Measurements from ENCODE around the gene HAUS3.

The HAUS3 gene

DNA sequence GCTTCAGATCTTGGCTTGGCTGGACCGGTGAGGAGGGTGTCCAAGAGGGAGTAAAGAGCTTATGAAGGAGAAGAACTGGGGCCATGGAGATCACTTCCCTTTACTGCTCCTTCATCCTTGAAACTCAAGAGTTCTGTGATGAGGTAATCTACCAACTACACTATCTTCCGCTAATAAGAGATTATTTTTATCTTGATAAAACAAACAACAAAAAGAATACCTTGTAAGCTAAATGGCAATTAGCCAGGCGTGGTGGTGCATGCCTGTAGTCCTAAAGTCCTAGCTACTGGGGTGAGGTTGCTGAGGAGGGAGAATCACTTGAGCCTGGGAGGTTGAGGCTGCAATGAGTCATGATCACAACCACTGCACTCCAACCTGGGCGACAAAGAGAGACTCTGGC, 47.4 kb downstream of the HAUS3 start:
- TF ChIP-seq, protein P1, sequence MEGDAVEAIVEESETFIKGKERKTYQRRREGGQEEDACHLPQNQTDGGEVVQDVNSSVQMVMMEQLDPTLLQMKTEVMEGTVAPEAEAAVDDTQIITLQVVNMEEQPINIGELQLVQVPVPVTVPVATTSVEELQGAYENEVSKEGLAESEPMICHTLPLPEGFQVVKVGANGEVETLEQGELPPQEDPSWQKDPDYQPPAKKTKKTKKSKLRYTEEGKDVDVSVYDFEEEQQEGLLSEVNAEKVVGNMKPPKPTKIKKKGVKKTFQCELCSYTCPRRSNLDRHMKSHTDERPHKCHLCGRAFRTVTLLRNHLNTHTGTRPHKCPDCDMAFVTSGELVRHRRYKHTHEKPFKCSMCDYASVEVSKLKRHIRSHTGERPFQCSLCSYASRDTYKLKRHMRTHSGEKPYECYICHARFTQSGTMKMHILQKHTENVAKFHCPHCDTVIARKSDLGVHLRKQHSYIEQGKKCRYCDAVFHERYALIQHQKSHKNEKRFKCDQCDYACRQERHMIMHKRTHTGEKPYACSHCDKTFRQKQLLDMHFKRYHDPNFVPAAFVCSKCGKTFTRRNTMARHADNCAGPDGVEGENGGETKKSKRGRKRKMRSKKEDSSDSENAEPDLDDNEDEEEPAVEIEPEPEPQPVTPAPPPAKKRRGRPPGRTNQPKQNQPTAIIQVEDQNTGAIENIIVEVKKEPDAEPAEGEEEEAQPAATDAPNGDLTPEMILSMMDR (IDR thresholded peaks at IDR 0.05; ENCODE audit: borderline replicate concordance, insufficient read depth, low read depth, low read length) = no peak

DNA sequence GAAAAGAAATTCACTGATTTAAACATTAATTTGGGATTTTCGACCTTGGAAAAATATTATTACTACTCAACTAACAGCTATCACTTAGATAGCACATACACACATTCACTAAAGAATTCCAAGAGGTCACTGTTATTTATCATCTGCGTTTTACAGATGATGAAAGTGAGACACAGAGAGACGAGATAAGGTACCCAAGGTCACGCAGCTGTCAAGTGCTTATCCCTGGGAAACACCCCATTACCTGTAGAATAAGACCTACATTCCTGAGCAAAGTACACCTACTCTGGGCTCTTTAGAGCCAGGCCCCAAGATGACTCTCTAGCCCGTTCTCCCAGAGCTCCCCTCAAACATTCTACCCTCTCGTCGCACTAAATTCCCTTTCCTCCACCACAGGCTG, 48.6 kb downstream of the HAUS3 start:
- no peak overlapping the region for H3K4me3 ChIP-seq (ENCODE audit: low read depth, low read length)
- TF ChIP-seq, protein P1 (IDR thresholded peaks at IDR 0.05; ENCODE audit: borderline replicate concordance, insufficient read depth, low read depth, low read length) = no peak

More for the DNA sequence above, 47.4 kb downstream of the HAUS3 start:
- H3K4me3 ChIP-seq (ENCODE audit: low read depth, low read length) = no peak overlapping the region

DNA sequence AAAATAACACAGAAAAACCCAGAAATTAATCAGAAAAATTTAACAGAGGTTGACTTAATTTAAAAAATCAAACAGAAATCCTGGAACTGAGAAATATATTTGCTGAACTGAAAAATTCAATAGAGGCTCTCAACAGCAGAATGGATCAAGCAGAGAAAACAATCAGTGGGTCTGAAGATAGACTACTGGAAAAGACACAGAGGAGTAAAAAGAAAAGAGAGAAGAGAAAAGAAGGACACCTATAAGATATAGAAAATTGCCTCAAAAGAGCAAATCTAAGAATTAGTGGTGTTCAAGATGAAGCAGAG, 55.1 kb downstream of the HAUS3 start:
- H3K4me3 ChIP-seq (ENCODE audit: low read depth, low read length) = no peak overlapping the region
- TF ChIP-seq, protein P1 (IDR thresholded peaks at IDR 0.05; ENCODE audit: borderline replicate concordance, insufficient read depth, low read depth, low read length) = no peak

DNA sequence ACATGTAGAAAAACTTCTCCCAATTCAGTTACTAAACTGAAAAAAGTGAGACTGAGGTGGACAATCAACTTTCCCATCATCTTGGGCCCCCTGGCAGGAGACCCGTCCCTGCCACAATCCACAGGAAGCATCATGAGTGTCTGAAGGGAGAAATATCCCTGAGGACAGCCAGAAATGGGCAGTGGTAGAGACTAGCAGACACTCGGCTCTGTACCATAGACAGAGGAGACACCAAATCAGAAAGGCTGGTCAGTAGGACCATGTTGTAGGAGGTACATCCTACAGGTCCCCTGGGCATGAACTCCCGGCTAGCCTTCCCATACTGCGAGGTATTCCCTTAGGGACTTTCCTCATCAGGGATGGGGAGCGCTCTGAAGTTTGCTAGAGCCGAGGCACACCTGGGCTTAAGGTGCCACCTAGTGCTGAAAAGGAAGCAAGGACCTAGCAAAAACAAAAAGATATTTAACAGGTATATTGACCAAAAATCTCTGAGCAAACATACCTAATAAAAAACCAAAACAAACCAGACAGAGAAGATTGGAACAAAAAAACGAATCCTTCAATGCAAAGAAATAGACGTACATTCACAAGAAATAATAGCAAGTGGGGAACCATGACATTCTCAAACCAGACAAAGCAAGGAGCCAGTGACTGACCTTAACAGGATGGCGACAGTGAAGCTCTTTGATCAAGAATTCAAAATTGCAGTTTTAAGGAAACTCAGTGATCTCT, 55.6 kb downstream of the HAUS3 start:
- TF ChIP-seq, protein P1 (IDR thresholded peaks at IDR 0.05; ENCODE audit: borderline replicate concordance, insufficient read depth, low read depth, low read length) = peak; percentile 31; the same call in 1 of the 2 replicates
- no peak overlapping the region for H3K4me3 ChIP-seq (ENCODE audit: low read depth, low read length)

- TF ChIP-seq, protein P1 (IDR thresholded peaks at IDR 0.05; ENCODE audit: borderline replicate concordance, insufficient read depth, low read depth, low read length) = no peak
- H3K4me3 ChIP-seq (ENCODE audit: low read depth, low read length) = no peak overlapping the region
These were observed 58.5 kb downstream of the HAUS3 start for GRCh38 chr4:2183394-2183793.

GRCh38 chr4:2182994-2183393, 58.9 kb downstream of the HAUS3 start:
- H3K4me3 ChIP-seq (ENCODE audit: low read depth, low read length) = no peak overlapping the region
- TF ChIP-seq, protein P1 (IDR thresholded peaks at IDR 0.05; ENCODE audit: borderline replicate concordance, insufficient read depth, low read depth, low read length) = no peak

GRCh38 chr4:2180410-2180809, 61.5 kb downstream of the HAUS3 start:
- H3K4me3 ChIP-seq (ENCODE audit: low read depth, low read length) = no peak overlapping the region

More at GRCh38 chr4:2180410-2180809, 61.5 kb downstream of the HAUS3 start:
- TF ChIP-seq, protein P1 (IDR thresholded peaks at IDR 0.05; ENCODE audit: borderline replicate concordance, insufficient read depth, low read depth, low read length) = no peak
